ENCODE data around the gene EXOC4.

Gene EXOC4

DNA sequence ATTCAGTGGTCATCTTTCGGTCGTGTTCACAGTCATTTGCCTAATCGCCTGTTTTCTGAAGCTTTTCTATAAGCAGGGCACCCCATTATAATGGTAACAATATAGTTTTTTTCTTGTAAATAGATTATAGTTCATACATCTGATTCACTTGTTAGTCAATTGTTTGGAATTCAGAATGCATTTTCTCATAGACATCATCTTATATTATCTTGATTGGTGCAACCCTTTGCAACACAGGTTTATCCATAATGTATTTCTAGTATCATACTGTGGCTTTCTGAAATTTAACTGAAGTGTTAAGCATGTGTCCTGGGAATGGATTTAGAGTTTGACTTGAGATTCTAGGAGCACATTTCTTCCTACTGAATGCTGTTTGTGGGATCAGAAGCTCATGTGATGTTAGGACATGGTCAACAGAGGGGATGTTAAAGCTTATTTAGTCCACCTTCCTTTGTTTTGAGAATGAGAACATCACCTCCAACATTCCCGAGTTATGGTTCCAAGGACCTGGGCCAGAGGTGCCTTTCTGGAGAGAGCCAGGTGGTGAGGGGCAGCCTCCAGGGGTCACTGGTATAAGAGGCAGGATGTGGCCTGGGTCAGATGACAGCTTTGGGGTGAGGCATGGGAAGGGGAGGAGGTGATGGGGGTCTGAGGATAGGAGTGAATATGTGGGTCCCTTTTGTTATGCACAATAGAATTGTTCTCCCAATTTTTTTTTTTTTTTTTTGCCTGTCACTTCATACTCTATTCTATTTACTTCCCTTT lies 415.6 kb downstream of the EXOC4 start:
- Histone ChIP-seq H3K9me2 (replicated peaks; ENCODE audit: control insufficient read depth, low read length) (no peaks in the 10 kb centered on the region; the same call in 1 of the 2 replicates), H3F3A (ENCODE audit: control insufficient read depth, insufficient read depth) (no peaks in the 10 kb centered on the region), H3K4me2 (ENCODE audit: low read length) (no peak overlapping the region), H3K4me1 (ENCODE audit: control insufficient read depth, low read length) (no peaks in the 10 kb centered on the region), H3K27me3 (ENCODE audit: control insufficient read depth, low read length) (no peaks in the 10 kb centered on the region), H3K4me3 (ENCODE audit: low read length) (no peak overlapping the region), H4K20me1 (ENCODE audit: control insufficient read depth, insufficient read depth, low read depth, low read length) (no peaks in the 10 kb centered on the region), H3K79me2 (ENCODE audit: control insufficient read depth, low read length) (no peaks in the 10 kb centered on the region), H3K9me3 (ENCODE audit: control insufficient read depth, insufficient read depth, low read length) (no peaks in the 10 kb centered on the region), H3K36me3 (ENCODE audit: control insufficient read depth, low read length) (no peaks in the 10 kb centered on the region), H3K27ac (ENCODE audit: low read depth, low read length) (no peak overlapping the region)
- no peak for TF ChIP-seq EZH2phosphoT487 (IDR thresholded peaks at IDR 0.05; ENCODE audit: borderline replicate concordance, low read length)
- TF ChIP-seq, protein P1, sequence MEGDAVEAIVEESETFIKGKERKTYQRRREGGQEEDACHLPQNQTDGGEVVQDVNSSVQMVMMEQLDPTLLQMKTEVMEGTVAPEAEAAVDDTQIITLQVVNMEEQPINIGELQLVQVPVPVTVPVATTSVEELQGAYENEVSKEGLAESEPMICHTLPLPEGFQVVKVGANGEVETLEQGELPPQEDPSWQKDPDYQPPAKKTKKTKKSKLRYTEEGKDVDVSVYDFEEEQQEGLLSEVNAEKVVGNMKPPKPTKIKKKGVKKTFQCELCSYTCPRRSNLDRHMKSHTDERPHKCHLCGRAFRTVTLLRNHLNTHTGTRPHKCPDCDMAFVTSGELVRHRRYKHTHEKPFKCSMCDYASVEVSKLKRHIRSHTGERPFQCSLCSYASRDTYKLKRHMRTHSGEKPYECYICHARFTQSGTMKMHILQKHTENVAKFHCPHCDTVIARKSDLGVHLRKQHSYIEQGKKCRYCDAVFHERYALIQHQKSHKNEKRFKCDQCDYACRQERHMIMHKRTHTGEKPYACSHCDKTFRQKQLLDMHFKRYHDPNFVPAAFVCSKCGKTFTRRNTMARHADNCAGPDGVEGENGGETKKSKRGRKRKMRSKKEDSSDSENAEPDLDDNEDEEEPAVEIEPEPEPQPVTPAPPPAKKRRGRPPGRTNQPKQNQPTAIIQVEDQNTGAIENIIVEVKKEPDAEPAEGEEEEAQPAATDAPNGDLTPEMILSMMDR (IDR thresholded peaks at IDR 0.05; ENCODE audit: low read depth, low read length, poor library complexity, severe bottlenecking) = no peak

- Histone ChIP-seq H3F3A (ENCODE audit: control insufficient read depth, insufficient read depth) (no peaks in the 10 kb centered on the region), H3K9me2 (replicated peaks; ENCODE audit: control insufficient read depth, low read length) (no peaks in the 10 kb centered on the region; the same call in 1 of the 2 replicates), H3K27me3 (ENCODE audit: control insufficient read depth, low read length) (no peaks in the 10 kb centered on the region), H3K4me2 (ENCODE audit: low read length) (no peak overlapping the region), H3K79me2 (ENCODE audit: control insufficient read depth, low read length) (no peaks in the 10 kb centered on the region), H3K4me3 (ENCODE audit: low read length) (no peak overlapping the region), H3K9me3 (ENCODE audit: control insufficient read depth, insufficient read depth, low read length) (no peaks in the 10 kb centered on the region), H3K4me1 (ENCODE audit: control insufficient read depth, low read length) (no peaks in the 10 kb centered on the region), H4K20me1 (ENCODE audit: control insufficient read depth, insufficient read depth, low read depth, low read length) (no peaks in the 10 kb centered on the region), H3K36me3 (ENCODE audit: control insufficient read depth, low read length) (no peaks in the 10 kb centered on the region), H3K27ac (ENCODE audit: low read depth, low read length) (no peak overlapping the region)
- TF ChIP-seq, protein P1 (IDR thresholded peaks at IDR 0.05; ENCODE audit: low read depth, low read length, poor library complexity, severe bottlenecking) = no peak
- no peak for TF ChIP-seq EZH2phosphoT487 (IDR thresholded peaks at IDR 0.05; ENCODE audit: borderline replicate concordance, low read length)
Measured at GRCh38 chr7:133669061-133669455, 416.2 kb downstream of the EXOC4 start.

DNA sequence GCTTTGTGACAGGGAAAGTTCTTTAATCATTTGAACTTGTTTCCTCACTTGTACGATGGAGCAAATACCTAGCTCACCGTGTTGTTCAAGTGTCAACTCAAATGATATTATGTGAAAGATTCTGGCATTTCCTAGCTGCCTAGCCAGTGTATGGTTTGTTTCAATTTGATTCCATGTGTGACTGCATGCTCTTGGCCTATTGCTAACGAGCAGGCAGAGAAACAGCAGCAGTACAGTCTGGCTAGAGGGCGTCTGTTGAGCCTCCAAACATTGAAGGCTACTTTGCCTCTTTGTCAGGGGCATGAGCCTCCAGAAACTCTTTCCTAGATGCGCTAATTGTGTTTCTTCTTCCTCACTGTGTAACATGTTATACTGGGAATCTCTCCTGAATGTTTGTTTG lies 417.4 kb downstream of the EXOC4 start:
- H3K79me2 ChIP-seq (ENCODE audit: control insufficient read depth, low read length) = no peaks in the 10 kb centered on the region
- no peaks in the 10 kb centered on the region for H3K9me3 ChIP-seq (ENCODE audit: control insufficient read depth, insufficient read depth, low read length)
- H3K36me3 ChIP-seq (ENCODE audit: control insufficient read depth, low read length) = no peaks in the 10 kb centered on the region
- no peaks in the 10 kb centered on the region for H3F3A ChIP-seq (ENCODE audit: control insufficient read depth, insufficient read depth)
- H3K4me3 ChIP-seq (ENCODE audit: low read length) = no peak overlapping the region
- no peak overlapping the region for H3K4me2 ChIP-seq (ENCODE audit: low read length)
- no peaks in the 10 kb centered on the region for H4K20me1 ChIP-seq (ENCODE audit: control insufficient read depth, insufficient read depth, low read depth, low read length)
- H3K9me2 ChIP-seq (replicated peaks; ENCODE audit: control insufficient read depth, low read length) = no peaks in the 10 kb centered on the region; the same call in 1 of the 2 replicates
- no peaks in the 10 kb centered on the region for H3K27me3 ChIP-seq (ENCODE audit: control insufficient read depth, low read length)
- H3K4me1 ChIP-seq (ENCODE audit: control insufficient read depth, low read length) = no peaks in the 10 kb centered on the region
- no peak overlapping the region for H3K27ac ChIP-seq (ENCODE audit: low read depth, low read length)
- TF ChIP-seq EZH2phosphoT487 (IDR thresholded peaks at IDR 0.05; ENCODE audit: borderline replicate concordance, low read length) = no peak
- TF ChIP-seq, protein P1 (IDR thresholded peaks at IDR 0.05; ENCODE audit: low read depth, low read length, poor library complexity, severe bottlenecking) = no peak

All from DOHH2 (cell line).